ENCODE measurements around the gene RHBDF1.

- TF ChIP-seq FOXK1 (CRISPR knock-in tag; IDR thresholded peaks at IDR 0.05) (no peak), CTCF (IDR thresholded peaks at IDR 0.05) (no peak), ZBTB21 (CRISPR knock-in tag; IDR thresholded peaks at IDR 0.05; ENCODE audit: borderline replicate concordance) (no peak), NR3C1 (CRISPR knock-in tag; conservative IDR thresholded peaks at IDR 0.05; ENCODE audit: low read depth) (no peak), ZNF121 (CRISPR knock-in tag; IDR thresholded peaks at IDR 0.05) (no peak), CREB1 (CRISPR knock-in tag; IDR thresholded peaks at IDR 0.05) (no peak)
- TF ChIP-seq, protein P1, sequence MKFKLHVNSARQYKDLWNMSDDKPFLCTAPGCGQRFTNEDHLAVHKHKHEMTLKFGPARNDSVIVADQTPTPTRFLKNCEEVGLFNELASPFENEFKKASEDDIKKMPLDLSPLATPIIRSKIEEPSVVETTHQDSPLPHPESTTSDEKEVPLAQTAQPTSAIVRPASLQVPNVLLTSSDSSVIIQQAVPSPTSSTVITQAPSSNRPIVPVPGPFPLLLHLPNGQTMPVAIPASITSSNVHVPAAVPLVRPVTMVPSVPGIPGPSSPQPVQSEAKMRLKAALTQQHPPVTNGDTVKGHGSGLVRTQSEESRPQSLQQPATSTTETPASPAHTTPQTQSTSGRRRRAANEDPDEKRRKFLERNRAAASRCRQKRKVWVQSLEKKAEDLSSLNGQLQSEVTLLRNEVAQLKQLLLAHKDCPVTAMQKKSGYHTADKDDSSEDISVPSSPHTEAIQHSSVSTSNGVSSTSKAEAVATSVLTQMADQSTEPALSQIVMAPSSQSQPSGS (CRISPR knock-in tag; IDR thresholded peaks at IDR 0.05; ENCODE audit: borderline replicate concordance, low read depth), result no peak
- TF ChIP-seq, protein P2, sequence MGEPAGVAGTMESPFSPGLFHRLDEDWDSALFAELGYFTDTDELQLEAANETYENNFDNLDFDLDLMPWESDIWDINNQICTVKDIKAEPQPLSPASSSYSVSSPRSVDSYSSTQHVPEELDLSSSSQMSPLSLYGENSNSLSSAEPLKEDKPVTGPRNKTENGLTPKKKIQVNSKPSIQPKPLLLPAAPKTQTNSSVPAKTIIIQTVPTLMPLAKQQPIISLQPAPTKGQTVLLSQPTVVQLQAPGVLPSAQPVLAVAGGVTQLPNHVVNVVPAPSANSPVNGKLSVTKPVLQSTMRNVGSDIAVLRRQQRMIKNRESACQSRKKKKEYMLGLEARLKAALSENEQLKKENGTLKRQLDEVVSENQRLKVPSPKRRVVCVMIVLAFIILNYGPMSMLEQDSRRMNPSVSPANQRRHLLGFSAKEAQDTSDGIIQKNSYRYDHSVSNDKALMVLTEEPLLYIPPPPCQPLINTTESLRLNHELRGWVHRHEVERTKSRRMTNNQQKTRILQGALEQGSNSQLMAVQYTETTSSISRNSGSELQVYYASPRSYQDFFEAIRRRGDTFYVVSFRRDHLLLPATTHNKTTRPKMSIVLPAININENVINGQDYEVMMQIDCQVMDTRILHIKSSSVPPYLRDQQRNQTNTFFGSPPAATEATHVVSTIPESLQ (CRISPR knock-in tag; IDR thresholded peaks at IDR 0.05), result no peak
- TF ChIP-seq, protein P3, sequence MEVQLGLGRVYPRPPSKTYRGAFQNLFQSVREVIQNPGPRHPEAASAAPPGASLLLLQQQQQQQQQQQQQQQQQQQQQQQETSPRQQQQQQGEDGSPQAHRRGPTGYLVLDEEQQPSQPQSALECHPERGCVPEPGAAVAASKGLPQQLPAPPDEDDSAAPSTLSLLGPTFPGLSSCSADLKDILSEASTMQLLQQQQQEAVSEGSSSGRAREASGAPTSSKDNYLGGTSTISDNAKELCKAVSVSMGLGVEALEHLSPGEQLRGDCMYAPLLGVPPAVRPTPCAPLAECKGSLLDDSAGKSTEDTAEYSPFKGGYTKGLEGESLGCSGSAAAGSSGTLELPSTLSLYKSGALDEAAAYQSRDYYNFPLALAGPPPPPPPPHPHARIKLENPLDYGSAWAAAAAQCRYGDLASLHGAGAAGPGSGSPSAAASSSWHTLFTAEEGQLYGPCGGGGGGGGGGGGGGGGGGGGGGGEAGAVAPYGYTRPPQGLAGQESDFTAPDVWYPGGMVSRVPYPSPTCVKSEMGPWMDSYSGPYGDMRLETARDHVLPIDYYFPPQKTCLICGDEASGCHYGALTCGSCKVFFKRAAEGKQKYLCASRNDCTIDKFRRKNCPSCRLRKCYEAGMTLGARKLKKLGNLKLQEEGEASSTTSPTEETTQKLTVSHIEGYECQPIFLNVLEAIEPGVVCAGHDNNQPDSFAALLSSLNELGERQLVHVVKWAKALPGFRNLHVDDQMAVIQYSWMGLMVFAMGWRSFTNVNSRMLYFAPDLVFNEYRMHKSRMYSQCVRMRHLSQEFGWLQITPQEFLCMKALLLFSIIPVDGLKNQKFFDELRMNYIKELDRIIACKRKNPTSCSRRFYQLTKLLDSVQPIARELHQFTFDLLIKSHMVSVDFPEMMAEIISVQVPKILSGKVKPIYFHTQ (CRISPR knock-in tag; IDR thresholded peaks at IDR 0.05), result no peak
Measured at GRCh38 chr16:43294-43693, 29.1 kb downstream of the RHBDF1 start.

Data from WTC11 (cell line).